HepG2 (cell line): Measurements from ENCODE around the gene OR7G1. TPM values are rescaled to one million over a fixed set of nuclear protein-coding genes. Genes with fewer than 3 reads are reported as not detected.

ENCODE experiments used
- CHCHD3 ChIP-seq: sonication (generic); formaldehyde crosslinking; IDR thresholded peaks from 2 replicates; pipeline ENCODE4 v1.8.0; 2022; ENCODE audit warnings: mild to moderate bottlenecking, missing genetic modification reagents, moderate library complexity
- EHMT2 ChIP-seq: fragments of 200-600 bp; sonication (generic); IDR thresholded peaks from 2 replicates; pipeline ENCODE4 v1.7.0; 2017; ENCODE audit warnings: antibody characterized with exemption, low read depth, low read length, borderline replicate concordance
- PRMT3 ChIP-seq: sonication (generic); formaldehyde crosslinking; IDR thresholded peaks from 2 replicates; pipeline ENCODE4 v1.8.1; 2022; ENCODE audit warnings: low read depth, mild to moderate bottlenecking, moderate library complexity, missing genetic modification reagents, borderline replicate concordance
- REXO4 ChIP-seq: sonication (generic); formaldehyde crosslinking; IDR thresholded peaks from 2 replicates; pipeline ENCODE4 v1.8.0; 2022; ENCODE audit warnings: missing genetic modification reagents, mild to moderate bottlenecking, borderline replicate concordance
- USF2 ChIP-seq, 2 experiments: sonication (generic) in 1 of 2; formaldehyde crosslinking in 1 of 2; IDR thresholded peaks; 2 replicates each; pipeline versions ENCODE4 v1.5.1 to v1.6.1; 2011 to 2020; ENCODE audit warnings: borderline replicate concordance in 1 of 2, low read depth in 1 of 2, low read length in 1 of 2, mild to moderate bottlenecking in 1 of 2, missing genetic modification reagents in 1 of 2, moderate library complexity in 1 of 2
- ZNF343 ChIP-seq: sonication (generic); formaldehyde crosslinking; IDR thresholded peaks from 2 replicates; pipeline ENCODE4 v1.4.0; 2020; ENCODE audit warnings: mild to moderate bottlenecking, missing genetic modification reagents
- ZNF407 ChIP-seq: sonication (generic); formaldehyde crosslinking; IDR thresholded peaks from one replicate; pipeline ENCODE4 v1.5.1; 2020; ENCODE audit warnings: mild to moderate bottlenecking, missing genetic modification reagents; ENCODE audit errors: not compliant biosample characterization
- ZNF576 ChIP-seq: sonication (generic); formaldehyde crosslinking; IDR thresholded peaks from 2 replicates; pipeline ENCODE4 v1.4.0; 2020; ENCODE audit warnings: mild to moderate bottlenecking, missing genetic modification reagents
- polyA plus RNA-seq, 8 experiments: library from polyadenylated mRNA; depleted of rRNA in 3 of 8; stranded (reverse) in 7 of 8; unstranded in 1 of 8; fragments of >200 nt; fragmentation: Illumina TruSeq in 4 of 8; extraction: Trizol in 4 of 8; gene quantifications; 2 replicates each; pipeline versions ENCODE4 v1.2.1 to v1.2.3, GENCODE V29; 2011 to 2016; ENCODE audit warnings: low read depth in 4 of 8, missing spikeins in 1 of 8, mixed read lengths in 1 of 8; ENCODE audit not compliant: insufficient read depth in 1 of 8
- total RNA-seq, 5 experiments: library from RNA; depleted of rRNA; stranded (reverse); fragments of >200 nt; fragmentation: Illumina TruSeq; extraction: Trizol; gene quantifications; 2 replicates each; pipeline ENCODE4 v1.2.3, GENCODE V29; 2016; ENCODE audit warnings: low read depth in 1 of 5
- TF ChIP-seq, protein P1 (sequence below): sonication (generic); formaldehyde crosslinking; IDR thresholded peaks from 2 replicates; pipeline ENCODE4 v1.5.0; 2020; ENCODE audit warnings: missing genetic modification reagents
- TF ChIP-seq, protein P2 (sequence below): sonication (generic); formaldehyde crosslinking; IDR thresholded peaks from 2 replicates; pipeline ENCODE4 v1.4.0; 2020; ENCODE audit warnings: mild to moderate bottlenecking, missing genetic modification reagents

Gene OR7G1
- total and polyA plus RNA-seq, 2 of the 13 experiments (the other 11 are each of a cell fraction or from before 2014, with no cell fraction given), result not detected

GRCh38 chr19:9140159-9140874, 24.8 kb upstream of the OR7G1 start, which contains the start of gene ZNF317 (continued):
- TF ChIP-seq, protein P1, sequence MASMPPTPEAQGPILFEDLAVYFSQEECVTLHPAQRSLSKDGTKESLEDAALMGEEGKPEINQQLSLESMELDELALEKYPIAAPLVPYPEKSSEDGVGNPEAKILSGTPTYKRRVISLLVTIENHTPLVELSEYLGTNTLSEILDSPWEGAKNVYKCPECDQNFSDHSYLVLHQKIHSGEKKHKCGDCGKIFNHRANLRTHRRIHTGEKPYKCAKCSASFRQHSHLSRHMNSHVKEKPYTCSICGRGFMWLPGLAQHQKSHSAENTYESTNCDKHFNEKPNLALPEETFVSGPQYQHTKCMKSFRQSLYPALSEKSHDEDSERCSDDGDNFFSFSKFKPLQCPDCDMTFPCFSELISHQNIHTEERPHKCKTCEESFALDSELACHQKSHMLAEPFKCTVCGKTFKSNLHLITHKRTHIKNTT, result no peak
- TF ChIP-seq REXO4, result no peak
- 0 out of 2 replicates have a peak, but pooled peaks have one; percentile 62 for TF ChIP-seq CHCHD3 (CRISPR knock-in tag)
- TF ChIP-seq ZNF407 (CRISPR knock-in tag), result peak; percentile 78
- no peak for TF ChIP-seq PRMT3 (CRISPR knock-in tag)
- peak; percentile 87; the same call in 1 of the 2 replicates for TF ChIP-seq ZNF576 (CRISPR knock-in tag)
- TF ChIP-seq ZNF343 (CRISPR knock-in tag), result 0 out of 2 replicates have a peak, but pooled peaks have one; percentile 39
- no peak for TF ChIP-seq USF2 (IDR thresholded peaks at IDR 0.05; ENCODE audit: low read depth, low read length)
- TF ChIP-seq USF2 (CRISPR knock-in tag; IDR thresholded peaks at IDR 0.05; ENCODE audit: borderline replicate concordance), result peak; percentile 9; the same call in 1 of the 2 replicates
- 0 out of 2 replicates have a peak, but pooled peaks have one; percentile 31 for TF ChIP-seq EHMT2
- TF ChIP-seq, protein P2, sequence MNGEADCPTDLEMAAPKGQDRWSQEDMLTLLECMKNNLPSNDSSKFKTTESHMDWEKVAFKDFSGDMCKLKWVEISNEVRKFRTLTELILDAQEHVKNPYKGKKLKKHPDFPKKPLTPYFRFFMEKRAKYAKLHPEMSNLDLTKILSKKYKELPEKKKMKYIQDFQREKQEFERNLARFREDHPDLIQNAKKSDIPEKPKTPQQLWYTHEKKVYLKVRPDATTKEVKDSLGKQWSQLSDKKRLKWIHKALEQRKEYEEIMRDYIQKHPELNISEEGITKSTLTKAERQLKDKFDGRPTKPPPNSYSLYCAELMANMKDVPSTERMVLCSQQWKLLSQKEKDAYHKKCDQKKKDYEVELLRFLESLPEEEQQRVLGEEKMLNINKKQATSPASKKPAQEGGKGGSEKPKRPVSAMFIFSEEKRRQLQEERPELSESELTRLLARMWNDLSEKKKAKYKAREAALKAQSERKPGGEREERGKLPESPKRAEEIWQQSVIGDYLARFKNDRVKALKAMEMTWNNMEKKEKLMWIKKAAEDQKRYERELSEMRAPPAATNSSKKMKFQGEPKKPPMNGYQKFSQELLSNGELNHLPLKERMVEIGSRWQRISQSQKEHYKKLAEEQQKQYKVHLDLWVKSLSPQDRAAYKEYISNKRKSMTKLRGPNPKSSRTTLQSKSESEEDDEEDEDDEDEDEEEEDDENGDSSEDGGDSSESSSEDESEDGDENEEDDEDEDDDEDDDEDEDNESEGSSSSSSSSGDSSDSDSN (CRISPR knock-in tag), result peak; percentile 66
